ENCODE data around the gene BICD1. TPM values are rescaled to one million over a fixed set of nuclear protein-coding genes. Genes with fewer than 3 reads are reported as not detected.
"Not testable (repeated sequence)": the region's sequence is repeated elsewhere in the genome, so short reads cannot be mapped to it uniquely, and the experiment has no call there.

BICD1 gene
- total RNA-seq, 1 experiment from 2014 or later: 8.1 TPM

- peak; percentile 29 for DNase-seq (ENCODE audit: low read depth, low spot score)
- in situ Hi-C loops (cut with HindIII; ENCODE audit: low pct_unique_long_range_greater_than_20kb, low sequenced_read_pairs): no loop called here
These were observed 56.9 kb downstream of the BICD1 start for GRCh38 chr12:32163596-32163995.

DNA sequence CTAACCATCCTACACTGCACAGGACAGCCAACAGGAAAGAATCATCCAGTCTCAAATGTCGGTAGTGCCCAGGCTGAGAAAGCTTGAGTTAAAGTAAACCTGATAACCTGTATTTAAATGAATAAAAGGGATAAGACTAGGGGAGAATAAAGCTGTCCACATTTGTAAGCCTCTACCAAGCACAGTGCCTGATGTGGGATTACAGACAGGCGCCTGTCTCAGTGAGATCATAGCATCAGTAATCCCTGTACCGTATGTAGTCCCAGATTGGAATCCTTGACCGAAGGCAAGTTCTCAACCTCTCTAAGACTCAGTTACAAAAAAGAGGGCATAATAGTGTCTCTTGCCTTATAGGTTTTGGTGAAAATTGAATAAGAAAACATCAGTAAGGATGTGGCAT is 59.9 kb downstream of the BICD1 start:
- in situ Hi-C loops (cut with HindIII; ENCODE audit: low pct_unique_long_range_greater_than_20kb, low sequenced_read_pairs): no loop called here
- DNase-seq (ENCODE audit: low read depth, low spot score): no peak

DNA sequence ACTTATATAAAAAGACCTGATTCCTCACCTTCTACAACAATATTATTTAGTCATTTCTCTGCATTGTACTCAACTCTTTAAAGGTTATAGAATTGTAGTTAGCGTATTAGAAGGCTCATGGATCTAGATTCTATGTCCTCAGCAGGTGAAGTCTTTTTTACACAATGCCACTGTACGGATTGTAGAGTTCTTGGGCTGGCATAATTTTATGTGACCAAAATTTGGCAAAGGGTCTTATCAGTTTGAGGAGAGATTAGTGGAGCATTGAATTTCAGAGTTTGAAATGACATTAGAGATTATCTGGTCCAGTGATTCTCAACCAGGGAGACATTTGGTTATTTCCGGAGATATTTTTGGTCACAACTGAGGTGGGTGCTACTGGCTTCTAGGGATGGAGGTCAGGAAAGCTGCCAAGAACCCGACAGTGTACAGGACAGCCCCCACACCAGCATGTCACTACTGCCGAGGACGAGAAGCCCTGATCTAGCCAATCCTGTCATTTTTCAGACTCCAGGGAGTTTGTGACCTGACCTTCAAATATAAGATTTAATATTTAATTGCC is 63.9 kb downstream of the BICD1 start:
- no peak for DNase-seq (ENCODE audit: low read depth, low spot score)
- in situ Hi-C loops (cut with HindIII; ENCODE audit: low pct_unique_long_range_greater_than_20kb, low sequenced_read_pairs): no loop called here

GRCh38 chr12:32171211-32171610 is 64.6 kb downstream of the BICD1 start:
- DNase-seq (ENCODE audit: low read depth, low spot score): no peak
- in situ Hi-C loops (cut with HindIII; ENCODE audit: low pct_unique_long_range_greater_than_20kb, low sequenced_read_pairs): no loop called here

- no peak for DNase-seq (ENCODE audit: low read depth, low spot score)
- in situ Hi-C loops (cut with HindIII; ENCODE audit: low pct_unique_long_range_greater_than_20kb, low sequenced_read_pairs): no loop called here
These were observed 70.0 kb downstream of the BICD1 start for GRCh38 chr12:32176606-32177005.

DNA sequence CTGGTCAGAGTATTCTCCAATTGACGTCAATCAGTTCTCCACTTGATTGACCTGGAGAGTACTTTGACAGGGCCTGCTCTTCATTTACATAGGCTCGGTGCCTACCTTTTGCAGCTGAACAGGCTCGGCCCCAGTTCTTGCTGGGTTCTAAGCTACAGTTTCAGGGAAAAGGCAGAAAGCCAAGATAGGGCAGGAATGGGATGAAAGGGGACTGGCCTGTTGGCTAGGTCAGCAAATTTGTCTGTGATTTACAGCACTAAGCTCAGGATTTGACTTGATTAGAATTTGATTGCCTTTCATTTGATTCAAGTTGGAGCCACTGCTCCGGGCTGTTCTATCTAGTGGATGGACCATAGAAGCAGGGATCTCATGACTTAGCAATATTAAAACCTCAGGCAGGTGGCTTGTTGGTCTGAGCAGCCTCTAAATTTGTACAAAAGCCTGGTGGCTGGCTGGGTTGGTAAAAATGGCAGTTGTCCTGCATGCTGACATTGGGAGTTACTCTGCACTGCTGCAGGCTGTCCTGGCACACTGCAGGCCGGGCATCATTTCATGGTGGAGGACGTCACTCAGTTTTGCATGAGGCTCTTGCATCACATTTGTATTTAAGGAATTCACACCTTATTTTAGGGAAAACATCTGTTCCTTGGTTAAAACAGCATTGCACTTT is 71.8 kb downstream of the BICD1 start:
- in situ Hi-C loops (cut with HindIII; ENCODE audit: low pct_unique_long_range_greater_than_20kb, low sequenced_read_pairs): no loop called here

DNA sequence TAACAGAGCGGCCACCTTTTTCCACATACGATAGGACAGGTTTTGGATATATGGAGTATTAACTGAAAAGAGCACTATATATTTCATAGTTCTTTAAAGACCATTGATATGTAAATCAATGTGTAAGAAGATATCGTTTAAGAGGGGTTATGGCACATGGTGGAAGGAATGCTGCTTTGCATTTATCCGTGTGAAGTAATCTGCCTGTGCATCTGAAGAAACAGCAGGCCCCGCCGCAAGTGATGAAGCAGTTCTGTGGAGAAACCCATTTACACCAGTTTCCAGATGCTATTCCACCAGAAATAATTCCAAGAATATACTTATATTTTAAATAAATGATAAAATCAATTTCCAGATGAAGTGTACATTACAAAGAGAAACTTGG is 72.4 kb downstream of the BICD1 start:
- in situ Hi-C loops (cut with HindIII; ENCODE audit: low pct_unique_long_range_greater_than_20kb, low sequenced_read_pairs): no loop called here
- DNase-seq (ENCODE audit: low read depth, low spot score): no peak

More for the DNA sequence above, 71.8 kb downstream of the BICD1 start:
- DNase-seq (ENCODE audit: low read depth, low spot score): no peak

DNA sequence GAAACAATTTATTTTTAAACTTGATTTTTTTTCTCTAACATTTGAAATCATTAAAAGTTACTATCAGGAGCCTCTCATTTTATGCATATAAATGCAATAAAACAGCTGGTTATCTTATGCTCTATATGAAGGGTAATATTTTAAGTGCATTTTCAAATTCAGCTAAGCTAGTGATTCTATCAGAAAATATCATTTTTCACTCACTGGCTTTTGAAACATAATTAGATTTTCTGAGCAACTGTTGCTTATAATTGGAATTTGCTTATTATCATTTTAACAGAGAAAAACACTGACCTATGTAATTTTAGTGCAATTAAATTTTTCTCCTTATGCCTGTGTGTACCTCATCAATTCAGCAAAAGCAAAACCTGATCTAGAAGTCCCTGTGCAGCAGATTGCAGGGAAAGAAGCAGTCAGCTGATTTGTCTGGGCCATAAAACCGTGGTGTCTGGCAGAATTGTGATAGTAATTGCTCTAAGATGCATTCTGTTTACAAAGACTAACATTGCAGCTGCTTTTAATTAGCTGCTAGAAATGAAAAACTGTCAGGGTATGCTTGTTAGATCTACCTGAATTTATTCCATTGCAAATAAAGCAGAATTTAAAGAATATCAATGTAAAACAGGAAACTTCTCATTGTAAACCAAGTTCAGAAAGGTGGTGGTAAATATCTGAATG is 75.0 kb downstream of the BICD1 start:
- DNase-seq (ENCODE audit: low read depth, low spot score): no peak
- in situ Hi-C loops (cut with HindIII; ENCODE audit: low pct_unique_long_range_greater_than_20kb, low sequenced_read_pairs): no loop called here

DNA sequence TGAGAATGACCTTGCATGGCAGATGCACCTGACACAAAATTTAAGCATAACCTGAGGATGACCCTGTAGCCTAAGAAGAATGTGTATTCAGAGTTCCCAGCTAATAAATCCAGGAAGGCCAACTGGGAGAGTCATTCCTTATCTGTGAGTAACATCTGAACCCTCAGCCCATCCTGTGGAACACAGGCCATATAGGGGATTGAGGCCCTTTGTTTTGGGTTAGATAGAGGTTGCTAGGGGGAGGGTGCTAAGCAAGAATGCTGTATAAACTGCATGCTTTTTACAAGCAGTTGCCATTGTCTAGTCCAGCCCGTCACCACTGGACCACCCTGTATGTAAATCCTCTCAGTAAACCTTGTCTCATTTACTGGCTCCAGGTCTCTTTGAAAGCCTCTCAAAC is 77.0 kb downstream of the BICD1 start:
- DNase-seq (ENCODE audit: low read depth, low spot score): no peak
- in situ Hi-C loops (cut with HindIII; ENCODE audit: low pct_unique_long_range_greater_than_20kb, low sequenced_read_pairs): no loop called here

- DNase-seq (ENCODE audit: low read depth, low spot score); in situ Hi-C loops (cut with HindIII; ENCODE audit: low pct_unique_long_range_greater_than_20kb, low sequenced_read_pairs): not testable (repeated sequence)
These were observed 80.5 kb downstream of the BICD1 start for GRCh38 chr12:32187127-32187526.

DNA sequence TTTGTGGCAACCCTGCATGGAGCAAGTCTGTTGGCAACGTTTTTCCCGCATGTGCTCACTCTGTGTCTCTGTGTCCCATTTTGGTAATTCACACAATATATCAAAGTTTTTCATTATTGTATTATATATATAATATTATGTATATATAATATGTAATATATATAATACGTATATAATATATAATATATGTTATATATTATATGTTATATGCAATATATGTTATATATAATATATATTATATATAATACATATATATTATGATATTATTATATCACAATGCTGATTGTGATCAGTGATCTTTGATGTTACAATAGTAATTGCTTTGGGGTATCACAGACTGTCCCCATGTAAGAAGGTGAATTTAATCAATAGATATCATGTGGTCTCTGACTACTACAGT is 84.8 kb downstream of the BICD1 start:
- in situ Hi-C loops (cut with HindIII; ENCODE audit: low pct_unique_long_range_greater_than_20kb, low sequenced_read_pairs): no loop called here

DNA sequence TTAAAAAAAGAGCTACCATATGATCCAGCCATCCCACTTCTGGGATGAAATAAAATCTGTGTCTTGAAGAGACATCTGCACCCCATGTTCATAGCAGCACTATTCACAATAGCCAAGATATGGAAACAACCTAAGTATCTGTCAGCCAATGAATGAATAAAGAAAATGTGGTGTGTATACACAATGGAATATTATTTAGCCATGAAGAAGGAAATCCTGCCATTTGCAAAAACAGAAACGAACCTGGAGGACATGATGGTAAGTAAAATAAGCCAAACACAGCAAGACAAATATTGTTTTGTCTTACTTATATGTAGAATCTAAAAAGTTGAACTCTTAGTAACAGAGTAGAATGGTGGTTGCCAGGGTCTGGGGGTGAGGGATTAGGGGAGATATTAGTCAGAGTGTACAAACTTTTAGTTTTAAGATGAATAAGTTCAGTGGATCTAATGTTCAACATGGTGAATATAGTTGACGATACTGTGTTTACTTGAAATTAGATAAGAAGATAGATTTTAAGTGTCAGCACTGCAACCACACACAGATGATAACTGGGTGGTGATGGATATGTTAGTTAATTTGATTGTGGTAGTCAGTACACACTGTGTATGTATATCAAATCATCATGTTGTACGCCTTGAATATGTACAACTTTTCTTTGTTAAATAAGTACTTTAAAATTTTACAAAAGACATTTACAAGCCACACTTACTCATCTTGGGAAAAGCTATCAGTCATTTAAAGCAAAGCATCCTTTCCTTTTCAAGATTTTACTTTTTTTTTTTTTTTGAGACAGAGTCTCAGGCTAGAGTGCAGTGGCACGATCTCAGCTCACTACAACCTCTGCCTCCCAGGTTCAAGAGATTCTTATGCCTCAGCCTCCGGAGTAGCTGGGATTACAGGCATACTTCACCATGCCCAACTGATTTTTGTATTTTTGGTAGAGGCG is 89.9 kb downstream of the BICD1 start:
- in situ Hi-C loops (cut with HindIII; ENCODE audit: low pct_unique_long_range_greater_than_20kb, low sequenced_read_pairs): no loop called here
- DNase-seq (ENCODE audit: low read depth, low spot score): no peak

More for the DNA sequence above, 84.8 kb downstream of the BICD1 start:
- no peak for DNase-seq (ENCODE audit: low read depth, low spot score)

DNA sequence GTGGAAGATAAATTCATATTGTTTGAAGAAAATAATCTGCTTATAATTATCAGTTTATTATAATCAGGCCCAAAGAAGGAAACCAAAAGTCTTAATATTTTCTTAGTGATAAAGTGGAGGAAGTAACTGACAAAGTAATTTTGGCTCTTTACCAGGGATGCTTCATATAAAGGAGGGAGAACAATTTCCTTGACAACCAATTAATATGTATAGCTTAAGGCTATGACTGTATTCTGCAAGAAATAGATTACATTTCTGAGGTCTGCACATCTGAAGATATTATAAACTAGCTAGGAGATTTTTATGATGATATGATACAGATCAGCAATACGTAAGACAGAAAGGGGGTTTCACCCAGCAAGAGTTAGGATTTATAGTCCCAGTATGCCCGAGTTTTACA is 90.8 kb downstream of the BICD1 start:
- in situ Hi-C loops (cut with HindIII; ENCODE audit: low pct_unique_long_range_greater_than_20kb, low sequenced_read_pairs): no loop called here
- DNase-seq (ENCODE audit: low read depth, low spot score): no peak

DNA sequence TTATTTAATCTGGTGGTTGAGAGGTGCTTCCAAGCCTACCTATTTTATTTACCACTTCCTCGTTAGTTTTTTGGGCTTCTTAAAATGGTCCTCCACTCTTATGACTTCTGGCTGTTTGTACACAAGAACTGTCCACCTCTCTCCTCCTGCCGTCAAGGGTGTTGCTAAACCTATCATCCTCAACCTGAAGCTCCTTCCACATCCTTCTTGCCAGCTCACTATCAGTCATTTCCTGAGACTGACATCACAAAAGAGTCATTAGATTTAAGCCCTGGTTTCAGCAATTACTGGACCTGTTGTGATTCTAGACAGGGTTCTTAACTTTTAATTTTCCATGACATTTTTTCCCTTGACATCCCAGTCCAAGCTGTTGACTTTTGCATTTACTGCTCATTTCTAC is 91.9 kb downstream of the BICD1 start:
- no peak for DNase-seq (ENCODE audit: low read depth, low spot score)
- in situ Hi-C loops (cut with HindIII; ENCODE audit: low pct_unique_long_range_greater_than_20kb, low sequenced_read_pairs): no loop called here

DNA sequence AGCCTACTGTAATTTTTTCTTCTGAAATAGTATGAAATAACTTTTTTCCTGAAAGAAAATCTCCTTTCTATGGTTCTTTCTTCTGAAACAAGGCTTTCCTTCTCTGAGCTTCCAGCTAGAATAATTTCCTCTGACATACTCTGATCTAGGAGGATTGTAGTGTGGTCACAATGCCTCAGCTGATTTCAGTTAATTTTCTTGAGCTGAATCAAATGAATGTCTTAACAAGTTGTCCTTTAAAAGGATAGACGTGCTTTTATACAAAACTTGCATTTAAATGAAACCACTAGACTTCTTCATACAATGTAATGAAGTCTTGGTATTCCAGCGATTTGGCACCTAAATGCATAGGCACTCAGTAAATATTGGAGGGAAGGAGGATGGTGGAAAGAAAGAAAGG is 94.4 kb downstream of the BICD1 start:
- in situ Hi-C loops (cut with HindIII; ENCODE audit: low pct_unique_long_range_greater_than_20kb, low sequenced_read_pairs): no loop called here
- peak; percentile 97 for DNase-seq (ENCODE audit: low read depth, low spot score)

- peak; percentile 15 for DNase-seq (ENCODE audit: low read depth, low spot score)
- in situ Hi-C loops (cut with HindIII; ENCODE audit: low pct_unique_long_range_greater_than_20kb, low sequenced_read_pairs): no loop called here
These were observed 95.3 kb downstream of the BICD1 start for GRCh38 chr12:32201976-32202375.

DNA sequence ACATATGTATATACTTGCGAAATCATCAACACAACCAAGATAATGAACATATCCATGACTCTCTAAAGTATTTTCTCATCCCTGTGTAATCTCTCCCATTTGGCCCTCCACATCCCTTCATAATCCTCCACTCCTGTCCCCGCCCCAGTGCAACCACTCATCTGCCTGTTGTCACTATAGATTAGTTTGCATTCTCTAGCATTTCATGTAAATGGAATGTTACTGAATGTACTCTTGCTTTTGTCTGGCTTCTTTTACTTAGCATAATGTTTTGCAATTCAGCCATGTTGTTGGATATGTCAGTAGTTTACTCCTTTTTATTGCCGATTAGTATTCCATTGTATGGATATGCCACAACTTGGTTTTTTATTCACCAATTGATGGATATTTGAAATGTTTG is 99.1 kb downstream of the BICD1 start:
- in situ Hi-C loops (cut with HindIII; ENCODE audit: low pct_unique_long_range_greater_than_20kb, low sequenced_read_pairs): no loop called here

DNA sequence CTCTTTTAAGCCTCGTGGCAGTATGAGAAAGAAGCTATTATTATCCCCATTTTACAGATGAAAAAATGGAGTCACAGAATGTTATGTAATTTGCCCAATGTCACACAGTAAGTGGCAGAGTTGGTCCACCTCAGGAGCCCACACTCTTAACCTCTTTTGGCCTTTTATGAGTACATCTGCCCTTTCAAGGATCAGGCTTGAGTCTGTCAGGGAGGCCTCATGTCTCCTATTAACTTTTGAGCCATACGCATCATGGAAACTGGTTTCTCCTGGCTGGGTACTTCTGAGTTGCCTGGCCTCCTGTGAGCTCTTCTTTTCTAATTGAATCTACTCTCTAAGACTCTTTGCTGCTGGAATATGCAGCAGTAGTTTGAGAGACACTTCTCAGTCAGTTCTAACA is 101.7 kb downstream of the BICD1 start:
- DNase-seq (ENCODE audit: low read depth, low spot score): no peak
- in situ Hi-C loops (cut with HindIII; ENCODE audit: low pct_unique_long_range_greater_than_20kb, low sequenced_read_pairs): no loop called here

More for the DNA sequence above, 99.1 kb downstream of the BICD1 start:
- no peak for DNase-seq (ENCODE audit: low read depth, low spot score)
